A673 (cell line): Measurements from ENCODE around the gene SLC37A3.

ENCODE experiments used
- CTCF ChIP-seq: fragments of 300-800, 200-600 bp; sonication (generic); conservative IDR thresholded peaks from 2 replicates; pipeline ENCODE4 v1.5.1; 2017; ENCODE audit warnings: low read depth, mild to moderate bottlenecking, antibody characterized with exemption, low read length, moderate library complexity, mixed read lengths
- EZH2 ChIP-seq: fragments of 200-600 bp; sonication (generic); IDR thresholded peaks from 2 replicates; pipeline ENCODE4 v1.6.1; 2017; ENCODE audit warnings: borderline replicate concordance, low read depth, mild to moderate bottlenecking, mixed read lengths, antibody characterized with exemption, low read length; ENCODE audit not compliant: poor library complexity, severe bottlenecking

- no peak for TF ChIP-seq CTCF
- no peak for TF ChIP-seq EZH2
Measured at GRCh38 chr7:140285938-140286337, 112.4 kb downstream of the SLC37A3 start.
